Pancreas (tissue), 10 donors: ENCODE measurements around the gene DNM3. TPM values are rescaled to one million over a fixed set of nuclear protein-coding genes. Genes with fewer than 3 reads are reported as not detected.

Experiments used
- ATAC-seq, 4 donors: fragments of 200-7000 bp; cut with Tn5 transposase; one replicate each; pipeline versions ENCODE4 v1.8.0 to v1.9.1; 2020; ENCODE audit warnings: mild to moderate bottlenecking in 4 of 4, moderate library complexity in 4 of 4
- DNase-seq, 6 donors: peaks; one replicate each; pipeline ENCODE4 v3.0.0-alpha.2; 2020
- FAIRE-seq: peaks from 2 replicates; lab custom pipeline; 2012; peaks lifted over from hg19 to GRCh38; lab: Jason Lieb, UNC
- H3K27ac ChIP-seq, 4 donors: fragments of 200-600 bp; sonication (generic); 1 replicate in 3 of 4; 2 replicates in 1 of 4; pipeline versions ENCODE4 v1.5.0 to v1.8.0; 2020
- H3K27me3 ChIP-seq, 4 donors: fragments of 200-600 bp; one replicate each; pipeline ENCODE4 v1.8.0; 2021
- H3K36me3 ChIP-seq, 3 donors: fragments of 200-600 bp; sonication (generic) in 1 of 3; one replicate each; pipeline versions ENCODE4 v1.5.0 to v1.8.0; 2020 to 2021
- H3K4me1 ChIP-seq, 3 donors: fragments of 200-600 bp; one replicate each; pipeline ENCODE4 v1.8.0; 2021
- H3K4me3 ChIP-seq, 4 donors: fragments of 200-600 bp; sonication (generic) in 2 of 4; one replicate each; pipeline versions ENCODE4 v1.5.0 to v1.8.0; 2020 to 2021
- H3K9me3 ChIP-seq, 4 donors: fragments of 200-600 bp; one replicate each; pipeline ENCODE4 v1.8.0; 2021
- WGBS, 2 donors: extraction: QIAGEN DNeasy Blood & Tissue Kit; methylation state at CpG; one replicate each; pipeline ENCODE4 v1.1.7; 2013; 5-methylcytosine and 5-hydroxymethylcytosine counted together
- intact Hi-C, 3 donors: fragments of 100-400 bp; cut with DNase I; formaldehyde crosslinking; loops; one replicate each; pipeline versions ENCODE4 v1.11.1 to v1.14.2; 2022
- polyA plus RNA-seq, 2 donors: library from polyadenylated mRNA; stranded (reverse); fragments of 200-250 nt; gene quantifications; one replicate each; pipeline ENCODE4 v1.2.3, GENCODE V29; 2013
- total RNA-seq, 6 donors: library from RNA; stranded (reverse); fragmentation: NEBNext Ultra II Directional in 4 of 6; extraction: Animal tissue kit (Norgen Biotek cat#: 25700) in 4 of 6; gene quantifications; one replicate each; pipeline versions ENCODE4 v1.2.1 to v1.2.4, GENCODE V29; 2021 to 2023
- TF ChIP-seq, protein P1 (sequence below), 4 donors: fragments of 200-600 bp; sonication (generic) in 3 of 4; IDR thresholded peaks; one replicate each; pipeline versions ENCODE4 v1.5.0 to v1.8.0; 2021; ENCODE audit warnings: antibody characterized with exemption in 4 of 4
- donor health status: healthy with polysubstance abuse.
- donor health status: DM: no; HTN: no; CAD: no; lungs with moderate emphysema.
- donor health status: DM: no; HTN: no; CAD: no.
- donor health status: control.
- donor health status: control.
- donor health status: Bipolar disorder and iron deficiency.
- donor health status: DM: yes; HTN: yes; CAD: no.
- donor health status: DM: no; HTN: no; CAD: no.
- donor health status: DM: no; HTN: no; CAD: no.
- donor health status: DM: yes; HTN: yes; CAD: no.

Gene DNM3
- total and polyA plus RNA-seq, 8 donors = 0.40 to 1.3 (median 0.78) TPM

- WGBS, 2 donors = 96 to 98% methylated on average over 1 of the region's 1 CpG
- intact Hi-C loops = no loop called here
- no peak overlapping the region for H3K27ac ChIP-seq
Measured at GRCh38 chr1:172391976-172392375, 550.7 kb downstream of the DNM3 start.

DNA sequence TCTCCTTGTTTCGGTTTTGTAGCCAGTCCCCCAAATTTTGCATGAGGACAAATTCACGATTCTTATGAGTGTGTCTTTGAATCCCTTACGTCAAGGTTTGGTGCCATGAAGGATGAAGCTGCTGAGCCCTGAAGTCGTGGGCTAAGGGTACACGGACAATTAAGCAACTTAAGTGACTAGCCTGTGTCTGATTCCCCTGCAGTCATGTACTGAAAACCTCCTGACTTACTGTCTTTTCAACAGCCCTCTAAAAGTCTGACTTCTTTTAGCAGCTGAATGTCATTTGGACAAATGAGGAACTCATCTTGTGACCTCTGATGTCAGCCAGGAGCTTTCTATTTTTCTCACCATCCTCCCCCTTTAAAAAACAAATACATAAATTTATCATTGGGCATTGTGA is 552.1 kb downstream of the DNM3 start:
- Histone ChIP-seq H3K27ac (peak overlapping the region in 1 of 4 donors; percentile 42), H3K4me1 (no peaks in the 10 kb centered on the region), H3K36me3 (no peaks in the 10 kb centered on the region), H3K9me3 (no peaks in the 10 kb centered on the region), H3K27me3 (no peaks in the 10 kb centered on the region), H3K4me3 (no peak overlapping the region)
- no peak for DNase-seq
- WGBS, 2 donors = 87 to 93% methylated on average over 5 of the region's 5 CpGs
- peak in 2 of 4 donors; percentile 59 to 65 for ATAC-seq
- intact Hi-C loops = no loop called here
- TF ChIP-seq, protein P1, sequence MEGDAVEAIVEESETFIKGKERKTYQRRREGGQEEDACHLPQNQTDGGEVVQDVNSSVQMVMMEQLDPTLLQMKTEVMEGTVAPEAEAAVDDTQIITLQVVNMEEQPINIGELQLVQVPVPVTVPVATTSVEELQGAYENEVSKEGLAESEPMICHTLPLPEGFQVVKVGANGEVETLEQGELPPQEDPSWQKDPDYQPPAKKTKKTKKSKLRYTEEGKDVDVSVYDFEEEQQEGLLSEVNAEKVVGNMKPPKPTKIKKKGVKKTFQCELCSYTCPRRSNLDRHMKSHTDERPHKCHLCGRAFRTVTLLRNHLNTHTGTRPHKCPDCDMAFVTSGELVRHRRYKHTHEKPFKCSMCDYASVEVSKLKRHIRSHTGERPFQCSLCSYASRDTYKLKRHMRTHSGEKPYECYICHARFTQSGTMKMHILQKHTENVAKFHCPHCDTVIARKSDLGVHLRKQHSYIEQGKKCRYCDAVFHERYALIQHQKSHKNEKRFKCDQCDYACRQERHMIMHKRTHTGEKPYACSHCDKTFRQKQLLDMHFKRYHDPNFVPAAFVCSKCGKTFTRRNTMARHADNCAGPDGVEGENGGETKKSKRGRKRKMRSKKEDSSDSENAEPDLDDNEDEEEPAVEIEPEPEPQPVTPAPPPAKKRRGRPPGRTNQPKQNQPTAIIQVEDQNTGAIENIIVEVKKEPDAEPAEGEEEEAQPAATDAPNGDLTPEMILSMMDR (IDR thresholded peaks at IDR 0.05) = no peak
- no peak for FAIRE-seq

More at GRCh38 chr1:172391976-172392375, 550.7 kb downstream of the DNM3 start:
- H3K4me1 ChIP-seq = no peaks in the 10 kb centered on the region
- TF ChIP-seq, protein P1 (IDR thresholded peaks at IDR 0.05) = no peak
- no peaks in the 10 kb centered on the region for H3K27me3 ChIP-seq
- FAIRE-seq = no peak
- no peak for ATAC-seq
- H3K36me3 ChIP-seq = no peaks in the 10 kb centered on the region
- no peak overlapping the region for H3K4me3 ChIP-seq
- DNase-seq = no peak
- no peaks in the 10 kb centered on the region for H3K9me3 ChIP-seq

- 35 to 60% methylated on average over 4 of the region's 4 CpGs for WGBS, 2 donors
- Histone ChIP-seq H3K27me3 (no peaks in the 10 kb centered on the region), H3K9me3 (no peaks in the 10 kb centered on the region), H3K4me3 (no peak overlapping the region), H3K36me3 (no peaks in the 10 kb centered on the region), H3K27ac (peak overlapping the region in 1 of 4 donors; percentile 51), H3K4me1 (no peaks in the 10 kb centered on the region)
- DNase-seq (no peak), FAIRE-seq (peak; percentile 56), ATAC-seq (peak in 2 of 4 donors; percentile 40 to 57)
- intact Hi-C loops = no loop called here
- TF ChIP-seq, protein P1 (IDR thresholded peaks at IDR 0.05) = no peak
Measured at GRCh38 chr1:172394141-172394751, 552.9 kb downstream of the DNM3 start.

GRCh38 chr1:172394811-172395210 is 553.5 kb downstream of the DNM3 start:
- DNase-seq (no peak), FAIRE-seq (no peak), ATAC-seq (no peak)
- H3K4me1 ChIP-seq = no peaks in the 10 kb centered on the region
- TF ChIP-seq, protein P1 (IDR thresholded peaks at IDR 0.05) = no peak
- H3K4me3 ChIP-seq = no peak overlapping the region
- H3K27me3 ChIP-seq = no peaks in the 10 kb centered on the region
- intact Hi-C loops = loop anchor here in 1 of 3 donors (5.0 kb wide), 1 partner anchor 303 kb away; no protein-coding TSS in a partner anchor
- H3K36me3 ChIP-seq = no peaks in the 10 kb centered on the region
- no peak overlapping the region for H3K27ac ChIP-seq
- WGBS, 2 donors = 92 to 96% methylated on average over 5 of the region's 5 CpGs
- H3K9me3 ChIP-seq = no peaks in the 10 kb centered on the region

- FAIRE-seq (no peak), ATAC-seq (no peak), DNase-seq (no peak)
- Histone ChIP-seq H3K4me3 (no peak overlapping the region), H3K9me3 (no peaks in the 10 kb centered on the region), H3K27me3 (no peaks in the 10 kb centered on the region), H3K36me3 (no peaks in the 10 kb centered on the region), H3K27ac (no peak overlapping the region), H3K4me1 (no peaks in the 10 kb centered on the region)
- intact Hi-C loops = loop anchor here in 1 of 3 donors (5.0 kb wide), 1 partner anchor 303 kb away; no protein-coding TSS in a partner anchor
- WGBS, 2 donors = 92 to 93% methylated on average over 3 of the region's 3 CpGs
- TF ChIP-seq, protein P1 (IDR thresholded peaks at IDR 0.05) = no peak
Measured at GRCh38 chr1:172395576-172395975, 554.3 kb downstream of the DNM3 start.
